Measurements from ENCODE around the gene H2AZ2. TPM values are rescaled to one million over a fixed set of nuclear protein-coding genes. Genes with fewer than 3 reads are reported as not detected.
"Not testable (repeated sequence)": the region's sequence is repeated elsewhere in the genome, so short reads cannot be mapped to it uniquely, and the experiment has no call there.

H2AZ2 gene
- total RNA-seq, 1 donor: 122 TPM

DNA sequence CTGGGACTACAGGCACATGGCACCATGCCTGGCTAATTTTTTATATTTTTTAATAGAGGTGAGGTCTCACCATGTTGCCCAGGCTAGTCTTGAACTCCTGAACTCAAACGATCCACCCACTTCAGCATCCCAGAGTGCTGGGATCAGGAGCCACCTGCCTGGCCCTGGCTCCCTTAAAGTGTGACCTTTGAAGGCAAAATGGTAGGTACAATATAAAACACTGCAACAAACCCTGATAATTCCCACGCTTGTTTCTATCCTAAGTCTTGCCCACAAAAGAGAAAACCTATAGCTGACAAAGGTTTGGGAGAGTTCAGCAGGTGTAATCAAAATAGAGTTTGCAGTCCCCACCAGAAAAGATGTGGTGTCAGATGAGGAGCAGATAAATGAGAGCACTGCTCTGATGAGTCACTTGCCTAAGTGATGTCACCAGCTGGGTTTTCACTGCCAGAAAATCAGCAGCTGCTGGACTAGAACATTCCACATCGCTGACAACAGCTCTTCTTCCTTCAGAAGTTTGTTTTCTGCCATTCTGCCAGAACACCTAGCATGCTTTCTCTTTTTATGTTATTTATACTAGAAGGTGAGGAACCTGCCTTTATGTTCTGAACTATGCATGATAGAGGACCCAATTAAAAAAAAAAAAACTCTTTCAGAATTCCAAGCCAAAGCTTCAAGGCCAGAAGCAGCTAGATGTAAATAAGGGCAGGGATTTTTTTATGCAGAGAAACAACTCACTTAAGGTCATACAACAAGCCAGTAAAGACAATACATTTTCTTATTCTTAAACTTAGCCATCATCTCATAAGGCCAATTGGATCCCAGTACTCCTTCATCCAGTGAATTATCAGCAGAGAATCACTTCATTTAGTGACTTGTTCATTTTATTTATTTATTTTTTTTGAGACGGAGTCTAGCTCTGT, 19.4 kb upstream of the H2AZ2 start:
- no peak overlapping the region for H3K4me3 ChIP-seq (ENCODE audit: low read depth, low read length)
- DNase-seq (ENCODE audit: low read depth): peak; percentile 81
- no peak for TF ChIP-seq CTCF (IDR thresholded peaks at IDR 0.05; ENCODE audit: insufficient read depth, low read length)

GRCh38 chr7:44861949-44862348, 14.1 kb upstream of the H2AZ2 start:
- H3K4me3 ChIP-seq (ENCODE audit: low read depth, low read length); DNase-seq (ENCODE audit: low read depth): not testable (repeated sequence)

GRCh38 chr7:44858161-44858560, 10.3 kb upstream of the H2AZ2 start:
- DNase-seq (ENCODE audit: low read depth): no peak
- TF ChIP-seq CTCF (IDR thresholded peaks at IDR 0.05; ENCODE audit: insufficient read depth, low read length): peak; percentile 58
- H3K4me3 ChIP-seq (ENCODE audit: low read depth, low read length): no peak overlapping the region

DNA sequence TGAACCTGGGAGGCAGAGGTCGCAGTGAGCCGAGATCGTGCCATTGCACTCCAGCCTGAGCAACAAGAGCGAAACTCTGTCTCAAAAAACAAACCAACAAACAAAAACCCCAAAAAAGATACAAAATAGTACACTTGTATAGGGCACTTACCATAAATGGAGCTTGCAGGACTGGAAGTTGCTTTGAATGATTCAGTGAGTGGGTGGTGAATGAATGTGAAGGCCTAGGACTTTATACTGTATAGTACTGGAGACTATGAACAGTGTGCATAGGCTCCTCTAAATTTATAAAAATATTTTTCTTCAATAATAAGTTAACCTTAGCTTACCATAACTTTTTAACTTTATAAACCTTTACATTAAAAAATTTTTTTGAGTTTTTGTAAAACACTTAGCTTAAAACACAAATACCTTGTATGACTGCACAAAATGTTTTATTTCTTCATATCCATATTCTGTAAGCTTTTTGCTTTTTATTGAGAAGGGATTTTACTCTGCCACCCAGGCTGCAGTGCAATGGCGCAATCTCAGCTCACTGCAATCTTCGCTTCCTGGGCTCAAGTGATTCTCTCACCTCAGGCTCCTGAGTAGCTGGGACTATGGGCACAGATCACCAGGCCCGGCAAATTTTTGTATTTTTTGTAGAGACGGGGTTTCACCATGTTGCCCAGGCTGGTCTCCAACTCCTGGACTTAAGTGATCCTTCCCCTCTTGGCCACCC, 6.9 kb upstream of the H2AZ2 start:
- no peak for DNase-seq (ENCODE audit: low read depth)
- no peak overlapping the region for H3K4me3 ChIP-seq (ENCODE audit: low read depth, low read length)
- TF ChIP-seq CTCF (IDR thresholded peaks at IDR 0.05; ENCODE audit: insufficient read depth, low read length): no peak

DNA sequence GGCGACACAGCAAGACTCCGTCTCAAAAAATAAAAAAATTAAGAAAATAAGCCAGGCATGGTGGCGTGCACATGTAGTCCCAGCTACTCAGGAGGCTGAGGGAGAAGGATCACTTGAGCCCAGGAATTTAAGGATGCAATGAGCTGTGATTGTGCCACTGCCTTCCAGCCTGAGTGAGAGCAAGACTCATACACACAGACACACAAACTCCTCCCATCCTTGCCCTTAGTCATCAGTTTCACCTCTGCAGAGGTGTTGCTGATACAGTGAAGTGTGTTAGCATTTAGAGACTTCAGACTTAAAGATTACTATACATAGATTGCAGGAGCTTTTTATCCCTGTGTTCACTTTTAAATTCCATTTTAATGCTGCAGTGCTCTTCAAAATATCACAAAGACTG, 5.5 kb upstream of the H2AZ2 start:
- no peak for DNase-seq (ENCODE audit: low read depth)
- no peak overlapping the region for H3K4me3 ChIP-seq (ENCODE audit: low read depth, low read length)
- TF ChIP-seq CTCF (IDR thresholded peaks at IDR 0.05; ENCODE audit: insufficient read depth, low read length): no peak

- no peak for DNase-seq (ENCODE audit: low read depth)
- no peak for TF ChIP-seq CTCF (IDR thresholded peaks at IDR 0.05; ENCODE audit: insufficient read depth, low read length)
- H3K4me3 ChIP-seq (ENCODE audit: low read depth, low read length): no peak overlapping the region
Observed at GRCh38 chr7:44852590-44852989, 4.7 kb upstream of the H2AZ2 start.

GRCh38 chr7:44849885-44850544, 2.1 kb upstream of the H2AZ2 start:
- no peak overlapping the region for H3K4me3 ChIP-seq (ENCODE audit: low read depth, low read length)
- no peak for TF ChIP-seq CTCF (IDR thresholded peaks at IDR 0.05; ENCODE audit: insufficient read depth, low read length)
- DNase-seq (ENCODE audit: low read depth): peak; percentile 81

Measured in fibroblast of the aortic adventitia (primary cell).